Skeletal muscle tissue (tissue), 4 donors: ENCODE results near the gene ILKAP. TPM values are rescaled to one million over a fixed set of nuclear protein-coding genes. Genes with fewer than 3 reads are reported as not detected.

Experiments used
- H3K27ac ChIP-seq: one replicate; pipeline ENCODE4 v1.7.0; 2013; ENCODE audit warnings: mild to moderate bottlenecking, low read depth, low read length, inconsistent platforms
- H3K27me3 ChIP-seq, 3 donors: one replicate each; pipeline ENCODE4 v1.7.0; 2013; ENCODE audit warnings: low read length in 3 of 3; ENCODE audit not compliant: control insufficient read depth in 3 of 3, insufficient read depth in 3 of 3
- H3K36me3 ChIP-seq, 3 donors: one replicate each; pipeline ENCODE4 v1.7.0; 2013; ENCODE audit warnings: low read length in 3 of 3; ENCODE audit not compliant: control insufficient read depth in 3 of 3, insufficient read depth in 3 of 3
- H3K4me1 ChIP-seq, 3 donors: one replicate each; pipeline ENCODE4 v1.7.0; 2013; ENCODE audit warnings: low read length in 3 of 3, mild to moderate bottlenecking in 3 of 3; ENCODE audit not compliant: control insufficient read depth in 3 of 3, insufficient read depth in 3 of 3
- H3K4me3 ChIP-seq, 3 donors: one replicate each; pipeline ENCODE4 v1.7.0; 2013; ENCODE audit warnings: low read length in 3 of 3
- H3K9ac ChIP-seq, 3 donors: one replicate each; pipeline ENCODE4 v1.7.0; 2013; ENCODE audit warnings: low read length in 3 of 3, mild to moderate bottlenecking in 3 of 3, moderate library complexity in 2 of 3, low read depth in 1 of 3
- H3K9me3 ChIP-seq, 3 donors: one replicate each; pipeline ENCODE4 v1.7.0; 2013; ENCODE audit warnings: low read length in 3 of 3; ENCODE audit not compliant: control insufficient read depth in 3 of 3
- total RNA-seq: library from RNA; depleted of rRNA; stranded (reverse); fragments of >200 nt; gene quantifications from one replicate; pipeline ENCODE4 v1.2.3, GENCODE V29; 2014
- donor health status: Osteomylitis.

The ILKAP gene
- total RNA-seq, 1 donor from 2014 or later = 33.4 TPM

DNA sequence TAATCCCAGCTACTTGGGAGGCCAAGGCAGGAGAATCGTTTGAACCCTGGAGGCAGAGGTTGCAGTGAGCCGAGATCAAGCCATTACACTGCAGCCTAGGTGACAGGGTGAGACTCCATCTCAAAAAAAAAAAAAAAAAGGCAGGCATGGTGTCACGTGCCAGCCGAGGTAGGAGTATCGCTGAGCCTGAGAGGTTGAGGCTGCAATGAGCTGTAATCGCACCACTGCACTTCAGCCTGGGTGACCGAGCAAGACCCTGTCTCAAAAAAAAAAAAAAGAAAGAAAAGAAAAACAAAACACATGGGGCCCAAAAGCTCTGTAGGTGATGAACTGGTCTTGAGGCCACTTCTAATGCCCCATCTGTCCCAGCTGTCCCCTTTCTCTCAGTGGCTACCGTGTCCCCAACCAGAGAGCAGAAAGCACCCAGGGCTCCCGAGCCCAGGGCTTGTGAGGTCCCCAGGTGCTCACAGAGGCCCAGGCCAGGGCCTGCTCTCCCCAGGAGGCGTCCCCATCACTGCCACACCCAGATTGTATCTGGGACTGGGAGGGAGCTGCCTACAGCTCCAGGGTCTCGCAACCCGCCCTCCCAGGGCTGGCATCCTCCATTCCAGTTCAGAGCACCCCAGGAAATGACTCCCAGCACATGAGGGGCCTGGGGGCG, 56.5 kb downstream of the ILKAP start:
- peaks cover 3 to 16% (median 4%) of the 10 kb centered on the region in 3 donors for H3K36me3 ChIP-seq
- H3K4me3 ChIP-seq = no peak overlapping the region
- H3K9me3 ChIP-seq = no peaks in the 10 kb centered on the region
- H3K27me3 ChIP-seq = no peaks in the 10 kb centered on the region
- no peak overlapping the region for H3K27ac ChIP-seq
- H3K9ac ChIP-seq = no peak overlapping the region
- peaks cover 42 to 80% (median 45%) of the 10 kb centered on the region in 3 donors for H3K4me1 ChIP-seq

GRCh38 chr2:238145851-238146250, 57.6 kb downstream of the ILKAP start:
- H3K36me3 ChIP-seq = peaks cover 8 to 19% (median 10%) of the 10 kb centered on the region in 3 donors
- H3K4me1 ChIP-seq = peaks cover 50 to 81% (median 54%) of the 10 kb centered on the region in 3 donors
- no peaks in the 10 kb centered on the region for H3K9me3 ChIP-seq

DNA sequence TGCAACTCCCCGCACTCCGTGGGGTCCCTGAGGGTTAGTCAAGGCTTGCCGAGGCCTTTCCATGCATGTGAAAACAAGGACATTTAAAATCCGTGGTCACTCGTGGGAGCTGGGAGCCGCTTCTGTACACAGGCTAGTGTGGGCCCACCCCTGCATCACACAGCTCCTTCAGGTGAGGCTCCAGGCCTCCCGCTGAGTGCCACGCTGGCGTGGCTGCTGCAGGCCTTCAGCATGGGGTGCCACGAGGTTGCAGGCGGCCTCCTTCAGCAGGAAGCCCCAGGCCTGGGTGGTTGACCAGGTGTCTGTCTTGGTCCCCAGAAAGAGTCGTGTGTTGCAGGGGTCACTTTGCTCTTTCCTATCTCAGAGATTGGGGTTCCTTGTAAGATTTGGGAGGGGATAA, 58.4 kb downstream of the ILKAP start:
- Histone ChIP-seq H3K4me3 (no peak overlapping the region), H3K9ac (peak overlapping the region in 1 of 3 donors; percentile 33), H3K36me3 (peaks cover 10 to 22% (median 17%) of the 10 kb centered on the region in 3 donors), H3K9me3 (no peaks in the 10 kb centered on the region), H3K4me1 (peaks cover 51 to 81% (median 54%) of the 10 kb centered on the region in 3 donors), H3K27me3 (no peaks in the 10 kb centered on the region), H3K27ac (peak overlapping the region; percentile 86)

More at GRCh38 chr2:238145851-238146250, 57.6 kb downstream of the ILKAP start:
- Histone ChIP-seq H3K27me3 (no peaks in the 10 kb centered on the region), H3K27ac (no peak overlapping the region), H3K4me3 (no peak overlapping the region), H3K9ac (no peak overlapping the region)

DNA sequence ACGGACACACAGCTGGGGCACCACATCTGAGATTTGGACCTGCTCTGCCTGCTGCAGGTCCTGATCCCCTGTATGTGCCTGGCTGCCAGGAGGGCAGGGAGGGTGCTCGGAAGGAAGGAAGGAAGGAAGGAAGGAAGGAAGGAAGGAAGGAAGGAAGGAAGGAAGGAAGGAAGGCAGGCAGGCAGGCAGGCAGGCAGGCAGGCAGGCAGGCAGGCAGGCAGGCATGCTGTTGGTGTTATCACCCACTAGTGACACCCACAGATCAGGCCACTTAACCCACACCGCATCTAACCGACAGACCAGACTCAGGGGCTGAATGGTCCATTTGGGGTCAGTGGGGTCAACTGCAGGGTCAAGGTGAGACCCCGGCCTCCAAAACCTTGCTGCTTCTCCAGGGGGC, 59.2 kb downstream of the ILKAP start:
- Histone ChIP-seq H3K9me3 (no peaks in the 10 kb centered on the region), H3K9ac (peak overlapping the region in 2 of 3 donors; percentile 45 to 73), H3K4me1 (peaks cover 50 to 81% (median 55%) of the 10 kb centered on the region in 3 donors), H3K27me3 (no peaks in the 10 kb centered on the region), H3K36me3 (peaks cover 10 to 25% (median 17%) of the 10 kb centered on the region in 3 donors), H3K4me3 (no peak overlapping the region), H3K27ac (peak overlapping the region; percentile 86)

DNA sequence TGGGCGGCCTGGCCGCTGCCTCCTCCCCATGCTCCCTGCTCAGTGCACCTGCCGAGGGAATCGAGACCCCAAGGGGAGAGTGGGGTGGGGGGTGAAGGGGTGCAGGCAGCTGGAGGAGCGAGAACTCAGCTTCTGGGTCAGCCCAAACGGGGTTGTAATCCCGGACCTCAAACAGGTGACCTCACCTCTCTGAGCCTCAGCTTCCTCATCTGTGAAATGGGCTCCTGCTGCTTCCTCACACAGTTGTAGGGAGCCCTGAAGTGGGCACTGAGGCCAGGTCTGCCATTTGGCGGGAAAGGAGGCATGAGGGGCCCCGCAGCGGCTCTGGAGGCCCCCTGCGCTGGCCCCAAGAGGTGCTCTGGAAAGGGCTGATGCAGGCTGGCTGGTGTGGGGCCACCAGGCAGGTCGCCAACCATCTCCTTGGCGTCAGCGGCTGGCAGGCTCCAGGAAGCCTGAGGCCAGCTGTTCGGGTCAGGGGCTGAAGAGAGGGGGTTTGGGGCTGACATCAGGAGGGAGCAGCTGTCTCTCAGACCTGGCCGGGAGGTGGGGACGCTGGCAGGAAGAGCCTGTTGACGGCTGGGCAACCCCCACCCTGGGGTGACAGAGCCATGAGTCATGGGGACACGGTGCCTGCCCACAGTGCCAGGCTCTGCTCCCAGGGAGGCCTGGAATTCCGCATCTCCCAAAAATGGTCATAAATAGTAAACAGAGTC, 60.1 kb downstream of the ILKAP start:
- peak overlapping the region in 2 of 3 donors; percentile 73 to 87 for H3K9ac ChIP-seq
- H3K27me3 ChIP-seq = no peaks in the 10 kb centered on the region
- H3K27ac ChIP-seq = peak overlapping the region; percentile 86
- H3K9me3 ChIP-seq = no peaks in the 10 kb centered on the region
- H3K36me3 ChIP-seq = peaks cover 8 to 23% (median 17%) of the 10 kb centered on the region in 3 donors
- peak overlapping the region in 2 of 3 donors; percentile 72 to 76 for H3K4me3 ChIP-seq
- peaks cover 44 to 82% (median 53%) of the 10 kb centered on the region in 3 donors for H3K4me1 ChIP-seq

DNA sequence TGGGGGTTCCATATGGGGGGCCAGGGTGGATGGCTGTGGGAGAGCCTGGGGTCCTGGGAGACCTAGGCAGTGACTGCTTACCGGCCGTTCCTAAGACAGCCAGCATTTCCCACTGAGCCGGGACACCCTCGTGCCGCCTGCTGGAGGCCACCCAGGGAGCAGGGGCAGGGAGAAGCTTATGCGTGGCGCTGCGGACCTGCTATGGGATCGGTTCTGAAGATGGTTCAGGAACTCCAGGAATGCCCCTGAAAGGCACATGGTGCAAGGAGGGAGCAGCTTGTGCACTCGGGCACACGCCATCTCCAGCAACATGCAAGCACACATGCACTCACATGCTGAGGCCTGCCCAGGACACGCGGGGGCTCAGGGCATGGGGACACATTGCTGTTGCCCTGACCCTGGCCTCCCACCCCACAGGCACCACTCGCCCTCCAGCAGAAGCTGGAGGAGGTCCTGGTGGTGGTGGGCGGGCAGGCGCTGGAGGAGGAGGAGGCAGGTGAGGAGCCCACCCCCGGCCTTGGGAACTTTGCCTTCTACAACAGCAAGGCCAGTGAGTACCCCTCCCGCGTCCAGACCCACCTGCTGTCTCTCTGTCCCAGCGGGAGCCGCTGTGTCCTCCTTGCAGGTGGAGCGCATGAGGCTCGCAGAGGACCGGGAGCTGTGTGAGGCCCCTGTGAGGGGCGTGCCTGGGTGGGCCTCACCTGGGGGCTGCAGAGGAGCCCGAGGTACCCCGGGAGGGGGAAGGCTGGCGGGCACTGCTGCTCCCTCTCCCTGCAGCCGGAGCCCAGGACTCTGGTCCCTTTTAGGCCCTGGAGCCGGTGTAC, 60.9 kb downstream of the ILKAP start:
- Histone ChIP-seq H3K4me3 (peak overlapping the region; percentile 55 to 76 (median 72)), H3K27ac (peak overlapping the region; percentile 86), H3K36me3 (peaks cover 8 to 23% (median 17%) of the 10 kb centered on the region in 3 donors), H3K9ac (peak overlapping the region; percentile 70 to 87 (median 73)), H3K4me1 (peaks cover 52 to 90% (median 61%) of the 10 kb centered on the region in 3 donors), H3K27me3 (no peaks in the 10 kb centered on the region), H3K9me3 (no peaks in the 10 kb centered on the region)

GRCh38 chr2:238141541-238142318, 61.8 kb downstream of the ILKAP start:
- no peaks in the 10 kb centered on the region for H3K27me3 ChIP-seq
- H3K4me3 ChIP-seq = peak overlapping the region; percentile 55 to 76 (median 72)
- peak overlapping the region; percentile 70 to 87 (median 73) for H3K9ac ChIP-seq
- peaks cover 60 to 91% (median 69%) of the 10 kb centered on the region in 3 donors for H3K4me1 ChIP-seq
- no peaks in the 10 kb centered on the region for H3K9me3 ChIP-seq
- H3K27ac ChIP-seq = peak overlapping the region; percentile 86
- peaks cover 8 to 23% (median 17%) of the 10 kb centered on the region in 3 donors for H3K36me3 ChIP-seq

DNA sequence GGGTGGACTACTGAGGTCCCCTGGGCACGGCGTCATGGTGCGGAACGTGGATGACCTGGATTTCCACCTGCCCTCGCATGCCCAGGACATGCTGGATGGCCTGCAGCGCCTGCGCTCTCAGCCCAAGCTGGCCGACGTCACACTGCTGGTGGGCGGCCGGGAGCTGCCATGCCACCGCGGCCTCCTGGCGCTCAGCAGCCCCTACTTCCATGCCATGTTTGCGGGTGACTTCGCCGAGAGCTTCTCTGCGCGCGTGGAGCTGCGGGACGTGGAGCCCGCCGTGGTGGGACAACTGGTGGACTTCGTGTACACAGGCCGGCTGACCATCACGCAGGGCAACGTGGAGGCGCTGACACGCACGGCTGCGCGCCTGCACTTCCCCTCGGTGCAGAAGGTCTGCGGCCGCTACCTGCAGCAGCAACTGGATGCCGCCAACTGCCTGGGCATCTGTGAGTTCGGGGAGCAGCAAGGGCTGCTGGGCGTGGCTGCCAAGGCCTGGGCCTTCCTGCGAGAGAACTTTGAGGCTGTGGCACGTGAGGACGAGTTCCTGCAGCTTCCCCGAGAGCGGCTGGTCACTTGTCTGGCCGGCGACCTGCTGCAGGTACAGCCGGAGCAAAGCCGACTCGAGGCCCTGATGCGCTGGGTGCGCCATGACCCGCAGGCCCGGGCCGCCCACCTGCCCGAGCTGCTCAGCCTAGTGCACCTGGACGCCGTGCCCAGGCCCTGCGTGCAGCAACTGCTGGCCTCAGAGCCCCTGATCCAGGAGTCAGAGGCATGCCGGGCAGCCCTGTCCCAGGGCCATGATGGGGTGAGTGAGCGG, 62.6 kb downstream of the ILKAP start:
- peak overlapping the region in 1 of 3 donors; percentile 98 for H3K9ac ChIP-seq
- H3K4me3 ChIP-seq = peak overlapping the region in 2 of 3 donors; percentile 72 to 76
- H3K9me3 ChIP-seq = no peaks in the 10 kb centered on the region

More for the DNA sequence above, 62.6 kb downstream of the ILKAP start:
- Histone ChIP-seq H3K4me1 (peaks cover 64 to 98% (median 75%) of the 10 kb centered on the region in 3 donors), H3K27me3 (no peaks in the 10 kb centered on the region), H3K27ac (no peak overlapping the region), H3K36me3 (peaks cover 8 to 22% (median 17%) of the 10 kb centered on the region in 3 donors)
